Measurements from ENCODE around the gene RAB3C. TPM values are rescaled to one million over a fixed set of nuclear protein-coding genes. Genes with fewer than 3 reads are reported as not detected.

Gene RAB3C
- total RNA-seq, 8 experiments from 2014 or later = 0.10 to 114 (median 50.3) TPM; not detected in 1

GRCh38 chr5:58871648-58872242, 288.9 kb downstream of the RAB3C start:
- Histone ChIP-seq H3K4me3 (no peak overlapping the region), H3K27ac (no peak overlapping the region), H3K4me1 (replicated peaks in 1 of 2) (no peaks in the 10 kb centered on the region)
- WGBS, 10 experiments = 32 to 100% (median 51%) methylated on average over 1 to 3 of the region's 3 CpGs
- peak in 4 of 8 experiments; percentile 25 to 60 (median 36) for ATAC-seq (replicated peaks in 6 of 8)
- in situ Hi-C loops (cut with MboI; ENCODE audit: low pct_unique_long_range_greater_than_20kb in 2 of 9, low sequenced_read_pairs in 9 of 9, unreplicated experiment in 9 of 9) = loop anchor here in 2 of 9 experiments (25.0 kb wide), 1 partner anchor 384 kb away; the partner anchor contains the start of gene GAPT (in 2 of the 2)

GRCh38 chr5:58872670-58873273, 289.9 kb downstream of the RAB3C start:
- Histone ChIP-seq H3K4me3 (no peak overlapping the region), H3K4me1 (replicated peaks in 1 of 2) (no peaks in the 10 kb centered on the region), H3K27ac (no peak overlapping the region)
- in situ Hi-C loops (cut with MboI; ENCODE audit: low pct_unique_long_range_greater_than_20kb in 2 of 9, low sequenced_read_pairs in 9 of 9, unreplicated experiment in 9 of 9) = loop anchor here in 2 of 9 experiments (25.0 kb wide), 1 partner anchor 385 kb away; the partner anchor contains the start of gene GAPT (in 2 of the 2)
- ATAC-seq (replicated peaks in 6 of 8) = no peak
- whole genome bisulfite sequencing, 10 experiments = 45 to 100% (median 80%) methylated on average over 1 to 4 of the region's 5 CpGs; no CpG with 5 or more reads in 2 of the 10 experiments

DNA sequence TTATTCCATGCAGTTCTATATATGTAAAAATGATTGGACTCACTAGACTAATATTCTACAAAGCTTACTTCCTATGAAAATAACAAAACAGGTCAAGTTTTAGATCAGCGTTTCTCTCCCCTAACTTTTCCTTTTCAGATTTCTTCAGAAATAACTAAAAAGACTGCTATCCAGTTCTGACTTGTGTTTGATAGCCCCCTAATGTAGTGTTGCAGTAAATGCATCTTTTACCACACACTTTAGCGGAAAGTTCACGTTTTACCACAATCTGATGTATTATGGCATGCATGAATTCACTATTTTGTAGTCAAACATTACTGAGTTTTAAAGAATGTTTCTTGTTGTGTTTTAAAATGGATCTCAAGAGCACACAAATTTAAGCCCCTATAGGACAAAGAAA, 292.7 kb downstream of the RAB3C start:
- Histone ChIP-seq H3K4me3 (no peak overlapping the region), H3K4me1 (replicated peaks in 1 of 2) (no peaks in the 10 kb centered on the region), H3K27ac (no peak overlapping the region)
- WGBS, 10 experiments = 30 to 100% (median 68%) methylated on average over 1 to 3 of the region's 3 CpGs; no CpG with 5 or more reads in 2 of the 10 experiments
- no peak for ATAC-seq (replicated peaks in 6 of 8)
- in situ Hi-C loops (cut with MboI; ENCODE audit: low pct_unique_long_range_greater_than_20kb in 2 of 9, low sequenced_read_pairs in 9 of 9, unreplicated experiment in 9 of 9) = loop anchor here in 3 of 9 experiments (25.0 kb wide), 2 partner anchors 137 to 287 kb away; no protein-coding TSS in a partner anchor

- ATAC-seq (replicated peaks in 6 of 8) = no peak
- Histone ChIP-seq H3K4me1 (replicated peaks in 1 of 2) (peaks cover under 1 to 2% of the 10 kb centered on the region in 2 donors), H3K27ac (no peak overlapping the region), H3K4me3 (no peak overlapping the region)
- WGBS, 10 experiments = 29 to 73% (median 53%) methylated on average over 1 to 2 of the region's 2 CpGs; no CpG with 5 or more reads in 2 of the 10 experiments
- in situ Hi-C loops (cut with MboI; ENCODE audit: low pct_unique_long_range_greater_than_20kb in 2 of 9, low sequenced_read_pairs in 9 of 9, unreplicated experiment in 9 of 9) = loop anchor here in 4 of 9 experiments (10.0 to 25.0 kb wide), 3 partner anchors 120 to 277 kb away; no protein-coding TSS in a partner anchor
Measured at GRCh38 chr5:58885260-58885659, 302.4 kb downstream of the RAB3C start.

GRCh38 chr5:58886315-58887207, 303.7 kb downstream of the RAB3C start:
- ATAC-seq (replicated peaks in 6 of 8) = peak; percentile 27 to 88 (median 50)
- H3K4me3 ChIP-seq = no peak overlapping the region
- in situ Hi-C loops (cut with MboI; ENCODE audit: low pct_unique_long_range_greater_than_20kb in 2 of 9, low sequenced_read_pairs in 9 of 9, unreplicated experiment in 9 of 9) = loop anchor here in 4 of 9 experiments (10.0 to 25.0 kb wide), 3 partner anchors 118 to 276 kb away; no protein-coding TSS in a partner anchor
- peaks cover 13 to 14% of the 10 kb centered on the region in 2 donors for H3K4me1 ChIP-seq (replicated peaks in 1 of 2)
- no peak overlapping the region for H3K27ac ChIP-seq
- WGBS, 10 experiments = 33 to 75% (median 56%) methylated on average over 4 to 14 of the region's 14 CpGs

DNA sequence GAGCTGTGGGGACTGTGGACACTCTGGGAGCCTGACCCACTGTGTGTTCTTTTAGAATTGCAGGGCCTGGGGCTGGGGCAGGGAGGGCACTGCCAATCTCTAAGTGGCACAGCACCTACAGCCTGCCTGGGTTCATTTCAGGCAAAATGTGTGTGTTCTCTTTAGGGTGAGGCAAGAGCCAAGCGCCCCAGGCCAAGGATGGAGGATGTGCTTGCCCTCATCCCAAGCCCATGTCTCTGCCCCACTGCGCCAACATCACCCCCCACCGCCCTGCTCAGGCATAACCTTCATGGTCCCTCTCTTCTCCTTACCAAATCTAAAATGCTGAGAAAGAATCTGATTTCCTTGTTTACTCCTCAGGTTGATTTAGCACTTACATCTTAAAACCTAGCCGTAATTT, 304.4 kb downstream of the RAB3C start:
- in situ Hi-C loops (cut with MboI; ENCODE audit: low pct_unique_long_range_greater_than_20kb in 2 of 9, low sequenced_read_pairs in 9 of 9, unreplicated experiment in 9 of 9) = loop anchor here in 4 of 9 experiments (10.0 to 25.0 kb wide), 3 partner anchors 117 to 275 kb away; no protein-coding TSS in a partner anchor
- ATAC-seq (replicated peaks in 6 of 8) = no peak
- Histone ChIP-seq H3K4me1 (replicated peaks in 1 of 2) (peaks cover 15 to 21% of the 10 kb centered on the region in 2 donors), H3K27ac (no peak overlapping the region), H3K4me3 (no peak overlapping the region)
- WGBS, 10 experiments = 69 to 100% (median 91%) methylated on average over 1 to 3 of the region's 4 CpGs; no CpG with 5 or more reads in 6 of the 10 experiments

GRCh38 chr5:58887721-58888409, 305.0 kb downstream of the RAB3C start:
- Histone ChIP-seq H3K4me1 (replicated peaks in 1 of 2) (peaks cover 15 to 22% of the 10 kb centered on the region in 2 donors), H3K4me3 (no peak overlapping the region), H3K27ac (no peak overlapping the region)
- in situ Hi-C loops (cut with MboI; ENCODE audit: low pct_unique_long_range_greater_than_20kb in 2 of 9, low sequenced_read_pairs in 9 of 9, unreplicated experiment in 9 of 9) = loop anchor here in 4 of 9 experiments (10.0 to 25.0 kb wide), 3 partner anchors 117 to 274 kb away; no protein-coding TSS in a partner anchor
- no peak for ATAC-seq (replicated peaks in 6 of 8)
- 17 to 100% (median 91%) methylated on average over 1 to 5 of the region's 7 CpGs; no CpG with 5 or more reads in 2 of the 10 experiments for WGBS, 10 experiments

DNA sequence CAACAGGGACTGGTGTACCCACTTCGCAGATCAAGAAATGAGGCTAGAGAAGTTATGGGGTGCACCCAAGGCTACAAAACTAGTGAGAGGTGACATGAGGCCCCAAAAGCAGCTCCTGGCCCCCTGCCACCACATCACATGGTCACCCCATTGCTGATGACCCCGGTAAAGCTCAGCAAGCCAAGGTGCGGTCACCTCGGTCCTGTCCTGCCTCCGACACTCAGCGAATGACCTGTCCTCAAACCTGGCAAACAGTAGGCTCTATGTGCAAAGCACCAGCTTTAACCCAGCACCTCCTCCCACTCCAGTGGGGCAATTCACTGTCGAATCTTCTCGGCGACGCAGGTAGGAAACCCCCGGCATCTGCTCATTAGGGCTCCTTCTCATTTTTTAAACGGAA, 307.4 kb downstream of the RAB3C start:
- WGBS, 10 experiments = 80 to 100% (median 91%) methylated on average over 1 to 7 of the region's 12 CpGs; no CpG with 5 or more reads in 4 of the 10 experiments
- Histone ChIP-seq H3K27ac (peak overlapping the region; percentile 83 to 96), H3K4me1 (replicated peaks in 1 of 2) (peaks cover 15 to 22% of the 10 kb centered on the region in 2 donors), H3K4me3 (no peak overlapping the region)
- no peak for ATAC-seq (replicated peaks in 6 of 8)
- in situ Hi-C loops (cut with MboI; ENCODE audit: low pct_unique_long_range_greater_than_20kb in 2 of 9, low sequenced_read_pairs in 9 of 9, unreplicated experiment in 9 of 9) = loop anchor here in 5 of 9 experiments (10.0 to 25.0 kb wide), 4 partner anchors 115 to 285 kb away; no protein-coding TSS in a partner anchor

DNA sequence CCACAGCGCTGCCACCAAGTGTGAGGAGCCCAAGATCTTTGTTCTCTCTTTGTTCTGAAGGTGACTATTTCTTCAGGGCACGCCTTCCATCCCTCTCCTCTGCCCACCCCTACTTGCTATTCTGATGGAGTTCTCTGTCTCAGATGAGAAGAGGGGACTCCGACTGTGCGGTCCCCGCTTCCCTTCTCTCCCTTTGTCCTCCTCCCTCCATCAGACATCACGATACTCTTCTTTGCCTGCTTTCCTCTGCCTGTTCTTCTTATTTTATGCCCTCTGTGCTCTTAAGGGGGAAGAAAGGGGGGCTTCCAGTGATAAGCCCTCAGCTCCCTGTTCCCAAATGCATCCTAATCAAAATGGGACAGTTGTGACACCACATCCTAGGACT, 307.8 kb downstream of the RAB3C start:
- Histone ChIP-seq H3K4me1 (replicated peaks in 1 of 2) (peaks cover 15 to 22% of the 10 kb centered on the region in 2 donors), H3K4me3 (no peak overlapping the region), H3K27ac (peak overlapping the region; percentile 83 to 96)
- 60 to 100% (median 84%) methylated on average over 1 to 5 of the region's 6 CpGs; no CpG with 5 or more reads in 1 of the 10 experiments for WGBS, 10 experiments
- in situ Hi-C loops (cut with MboI; ENCODE audit: low pct_unique_long_range_greater_than_20kb in 2 of 9, low sequenced_read_pairs in 9 of 9, unreplicated experiment in 9 of 9) = loop anchor here in 5 of 9 experiments (10.0 to 25.0 kb wide), 4 partner anchors 114 to 284 kb away; no protein-coding TSS in a partner anchor
- ATAC-seq (replicated peaks in 6 of 8) = peak in 4 of 8 experiments; percentile 12 to 33 (median 26)

DNA sequence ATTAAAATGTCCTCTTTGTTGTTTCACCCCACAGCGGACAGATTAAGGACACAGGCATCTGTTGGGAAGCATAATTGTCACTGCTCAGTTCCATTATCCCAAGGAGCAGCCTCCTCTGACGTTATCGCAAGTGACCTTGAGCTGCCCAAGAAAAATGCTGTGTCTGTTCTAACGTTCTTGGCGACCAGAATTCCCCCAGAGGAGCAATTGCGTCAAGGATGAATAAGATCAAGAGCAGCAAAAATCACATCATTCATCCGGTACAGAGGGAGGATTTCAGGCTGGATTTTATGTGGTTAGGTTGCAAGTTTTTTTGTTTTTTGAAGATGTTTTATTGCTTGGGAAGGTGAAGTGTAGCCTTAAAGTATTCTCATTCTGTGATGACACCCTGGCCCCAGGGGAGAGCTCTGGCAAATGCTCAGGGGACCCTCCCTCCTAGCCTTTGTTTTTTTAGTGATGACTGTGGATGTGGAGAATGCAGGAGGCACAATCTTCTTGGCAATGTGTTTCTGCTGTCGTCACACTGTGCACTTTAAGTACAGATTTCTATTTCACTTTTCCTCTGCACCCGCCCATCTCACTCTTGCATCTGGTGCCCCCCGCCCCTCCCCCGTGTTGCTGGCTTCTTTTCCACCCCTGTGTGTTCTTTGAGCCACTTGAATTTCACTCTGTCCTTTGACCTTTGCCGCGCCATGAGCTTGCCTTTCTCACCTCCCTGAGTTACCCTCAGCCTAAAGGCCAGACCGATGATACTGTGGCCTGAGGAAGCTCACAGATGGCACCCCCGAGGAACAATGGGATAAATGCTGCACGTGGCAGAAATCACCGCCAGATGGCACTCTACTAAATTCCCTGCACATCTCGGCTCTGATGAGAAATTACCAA, 308.5 kb downstream of the RAB3C start:
- H3K4me3 ChIP-seq = no peak overlapping the region
- H3K4me1 ChIP-seq (replicated peaks in 1 of 2) = peaks cover 15 to 22% of the 10 kb centered on the region in 2 donors
- 0 to 83% (median 18%) methylated on average over 1 to 10 of the region's 18 CpGs; no CpG with 5 or more reads in 1 of the 10 experiments for WGBS, 10 experiments
- ATAC-seq (replicated peaks in 6 of 8) = peak; percentile 73 to 91 (median 85)
- in situ Hi-C loops (cut with MboI; ENCODE audit: low pct_unique_long_range_greater_than_20kb in 2 of 9, low sequenced_read_pairs in 9 of 9, unreplicated experiment in 9 of 9) = loop anchor here in 5 of 9 experiments (10.0 to 25.0 kb wide), 4 partner anchors 113 to 283 kb away; no protein-coding TSS in a partner anchor
- peak overlapping the region; percentile 83 to 96 for H3K27ac ChIP-seq

- in situ Hi-C loops (cut with MboI; ENCODE audit: low pct_unique_long_range_greater_than_20kb in 2 of 9, low sequenced_read_pairs in 9 of 9, unreplicated experiment in 9 of 9) = loop anchor here in 5 of 9 experiments (10.0 to 25.0 kb wide), 4 partner anchors 113 to 283 kb away; no protein-coding TSS in a partner anchor
- peaks cover 15 to 22% of the 10 kb centered on the region in 2 donors for H3K4me1 ChIP-seq (replicated peaks in 1 of 2)
- ATAC-seq (replicated peaks in 6 of 8) = no peak
- no peak overlapping the region for H3K27ac ChIP-seq
- H3K4me3 ChIP-seq = no peak overlapping the region
Measured at GRCh38 chr5:58891971-58892343, 309.1 kb downstream of the RAB3C start.
